ENCODE results near the gene SDK1. TPM values are rescaled to one million over a fixed set of nuclear protein-coding genes. Genes with fewer than 3 reads are reported as not detected.

Gene SDK1
- total and polyA plus RNA-seq, 2 donors (not counting 3 experiments of a cell fraction or from before 2014, with no cell fraction given): 1.6 to 3.9 TPM

DNA sequence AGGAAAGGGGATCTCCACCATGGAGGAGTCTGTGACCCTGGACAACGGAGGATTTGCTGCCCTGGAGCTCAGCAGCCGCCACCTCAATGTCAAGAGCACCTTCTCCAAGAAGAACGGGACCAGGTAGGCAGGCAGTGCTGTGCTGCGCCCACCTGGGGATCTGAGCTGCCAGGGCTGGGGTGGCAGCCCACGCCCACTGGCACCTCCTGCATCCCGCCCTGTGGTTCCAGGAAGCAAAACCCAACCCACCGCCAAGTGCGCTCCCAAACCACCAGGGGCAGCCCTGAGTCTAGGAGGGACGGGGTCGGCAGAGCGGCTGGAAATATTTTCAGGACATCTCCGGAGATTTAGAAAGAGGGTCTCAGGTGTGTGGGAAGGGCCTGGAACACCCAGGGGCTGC lies 940.7 kb downstream of the SDK1 start:
- Histone ChIP-seq H3K4me2 (ENCODE audit: insufficient read depth, low read length) (no peak overlapping the region), H3K9me3 (replicated peaks; ENCODE audit: control insufficient read depth, insufficient read depth, low read length) (no peaks in the 10 kb centered on the region), H3K27me3 (ENCODE audit: control insufficient read depth in 2 of 2, insufficient read depth in 2 of 2, low read length in 2 of 2) (no peaks in the 10 kb centered on the region), H4K20me1 (replicated peaks; ENCODE audit: control insufficient read depth, extremely low read depth, insufficient read depth, low read length) (no peaks in the 10 kb centered on the region), H3K9me1 (replicated peaks; ENCODE audit: control insufficient read depth, extremely low read depth, insufficient read depth, low read length) (no peaks in the 10 kb centered on the region), H3K4me1 (ENCODE audit: control insufficient read depth, extremely low read depth, insufficient read depth, low read length) (no peaks in the 10 kb centered on the region), H3K4me3 (replicated peaks in 1 of 3; ENCODE audit: insufficient read depth in 1 of 3, low read depth in 1 of 3, low read length in 3 of 3) (no peak overlapping the region), H3K79me2 (ENCODE audit: control insufficient read depth, insufficient read depth, low read length) (no peaks in the 10 kb centered on the region), H3K27ac (ENCODE audit: insufficient read depth, low read depth, low read length) (no peak overlapping the region), H3K9ac (replicated peaks; ENCODE audit: extremely low read depth, insufficient read depth, low read length) (no peak overlapping the region), H2AFZ (ENCODE audit: low read depth, low read length) (no peak overlapping the region), H3K36me3 (ENCODE audit: control insufficient read depth in 2 of 2, extremely low read depth in 1 of 2, insufficient read depth in 2 of 2, low read length in 2 of 2) (no peaks in the 10 kb centered on the region)
- ChIA-PET CTCF (no interaction called here), POLR2A (no interaction called here)
- DNase-seq (ENCODE audit: low read depth, low spot score) (no peak), FAIRE-seq (no peak)
- intact Hi-C loops (cut with micrococcal nuclease): no loop called here
- dilution Hi-C loops (cut with MboI; ENCODE audit: extremely low pct_ligation_motif_present, low sequenced_read_pairs): no loop called here
- no TSS peak for BruUV-seq (replicated peaks)
- TF ChIP-seq, protein P1, sequence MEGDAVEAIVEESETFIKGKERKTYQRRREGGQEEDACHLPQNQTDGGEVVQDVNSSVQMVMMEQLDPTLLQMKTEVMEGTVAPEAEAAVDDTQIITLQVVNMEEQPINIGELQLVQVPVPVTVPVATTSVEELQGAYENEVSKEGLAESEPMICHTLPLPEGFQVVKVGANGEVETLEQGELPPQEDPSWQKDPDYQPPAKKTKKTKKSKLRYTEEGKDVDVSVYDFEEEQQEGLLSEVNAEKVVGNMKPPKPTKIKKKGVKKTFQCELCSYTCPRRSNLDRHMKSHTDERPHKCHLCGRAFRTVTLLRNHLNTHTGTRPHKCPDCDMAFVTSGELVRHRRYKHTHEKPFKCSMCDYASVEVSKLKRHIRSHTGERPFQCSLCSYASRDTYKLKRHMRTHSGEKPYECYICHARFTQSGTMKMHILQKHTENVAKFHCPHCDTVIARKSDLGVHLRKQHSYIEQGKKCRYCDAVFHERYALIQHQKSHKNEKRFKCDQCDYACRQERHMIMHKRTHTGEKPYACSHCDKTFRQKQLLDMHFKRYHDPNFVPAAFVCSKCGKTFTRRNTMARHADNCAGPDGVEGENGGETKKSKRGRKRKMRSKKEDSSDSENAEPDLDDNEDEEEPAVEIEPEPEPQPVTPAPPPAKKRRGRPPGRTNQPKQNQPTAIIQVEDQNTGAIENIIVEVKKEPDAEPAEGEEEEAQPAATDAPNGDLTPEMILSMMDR (IDR thresholded peaks at IDR 0.05; ENCODE audit: extremely low read depth in 1 of 2, insufficient read depth in 1 of 2, low read depth in 1 of 2, low read length in 2 of 2): no peak
- TF ChIP-seq MAX (IDR thresholded peaks at IDR 0.05; ENCODE audit: insufficient read depth, insufficient read length): no peak
- no peak for TF ChIP-seq EZH2 (IDR thresholded peaks at IDR 0.05; ENCODE audit: borderline replicate concordance, low read depth, low read length, severe bottlenecking)

- TF ChIP-seq, protein P1 (IDR thresholded peaks at IDR 0.05; ENCODE audit: extremely low read depth in 1 of 2, insufficient read depth in 1 of 2, low read depth in 1 of 2, low read length in 2 of 2): no peak
- TF ChIP-seq MAX (IDR thresholded peaks at IDR 0.05; ENCODE audit: insufficient read depth, insufficient read length) (no peak), GATA2 (IDR thresholded peaks at IDR 0.05; ENCODE audit: insufficient read depth, insufficient read length, low read depth, low read length) (no peak), EZH2 (IDR thresholded peaks at IDR 0.05; ENCODE audit: borderline replicate concordance, low read depth, low read length, severe bottlenecking) (no peak), POLR2A (IDR thresholded peaks at IDR 0.05; ENCODE audit: low read depth, low read length) (no peak)
- no peak overlapping the region for H2AFZ ChIP-seq (ENCODE audit: low read depth, low read length)
- no peaks in the 10 kb centered on the region for H3K9me1 ChIP-seq (replicated peaks; ENCODE audit: control insufficient read depth, extremely low read depth, insufficient read depth, low read length)
- dilution Hi-C loops (cut with MboI; ENCODE audit: extremely low pct_ligation_motif_present, low sequenced_read_pairs): no loop called here
- no peaks in the 10 kb centered on the region for H3K9me3 ChIP-seq (replicated peaks; ENCODE audit: control insufficient read depth, insufficient read depth, low read length)
- no peak overlapping the region for H3K9ac ChIP-seq (replicated peaks; ENCODE audit: extremely low read depth, insufficient read depth, low read length)
- H3K4me1 ChIP-seq (ENCODE audit: control insufficient read depth, extremely low read depth, insufficient read depth, low read length): no peaks in the 10 kb centered on the region
- CTCF ChIA-PET: no interaction called here
- intact Hi-C loops (cut with micrococcal nuclease): no loop called here
- H3K4me2 ChIP-seq (ENCODE audit: insufficient read depth, low read length): no peak overlapping the region
- H3K27ac ChIP-seq (ENCODE audit: insufficient read depth, low read depth, low read length): no peak overlapping the region
- POLR2A ChIA-PET: no interaction called here
- DNase-seq (ENCODE audit: low read depth, low spot score): no peak
- BruUV-seq (replicated peaks): no TSS peak
- no peaks in the 10 kb centered on the region for H3K36me3 ChIP-seq (ENCODE audit: control insufficient read depth in 2 of 2, extremely low read depth in 1 of 2, insufficient read depth in 2 of 2, low read length in 2 of 2)
- H4K20me1 ChIP-seq (replicated peaks; ENCODE audit: control insufficient read depth, extremely low read depth, insufficient read depth, low read length): no peaks in the 10 kb centered on the region
- no peaks in the 10 kb centered on the region for H3K79me2 ChIP-seq (ENCODE audit: control insufficient read depth, insufficient read depth, low read length)
- H3K27me3 ChIP-seq (ENCODE audit: control insufficient read depth in 2 of 2, insufficient read depth in 2 of 2, low read length in 2 of 2): no peaks in the 10 kb centered on the region
- H3K4me3 ChIP-seq (replicated peaks in 1 of 3; ENCODE audit: insufficient read depth in 1 of 3, low read depth in 1 of 3, low read length in 3 of 3): no peak overlapping the region
- FAIRE-seq: no peak
Measured at GRCh38 chr7:4242706-4243105, 941.7 kb downstream of the SDK1 start.

Measured in endothelial cell of umbilical vein (primary cell).